ENCODE measurements around the gene TSPAN4. TPM values are rescaled to one million over a fixed set of nuclear protein-coding genes. Genes with fewer than 3 reads are reported as not detected.

Gene TSPAN4
- total and polyA plus RNA-seq, 9 of the 15 experiments (the other 6 are each of a cell fraction or from before 2014, with no cell fraction given) = 0.07 to 31.0 (median 15.7) TPM

DNA sequence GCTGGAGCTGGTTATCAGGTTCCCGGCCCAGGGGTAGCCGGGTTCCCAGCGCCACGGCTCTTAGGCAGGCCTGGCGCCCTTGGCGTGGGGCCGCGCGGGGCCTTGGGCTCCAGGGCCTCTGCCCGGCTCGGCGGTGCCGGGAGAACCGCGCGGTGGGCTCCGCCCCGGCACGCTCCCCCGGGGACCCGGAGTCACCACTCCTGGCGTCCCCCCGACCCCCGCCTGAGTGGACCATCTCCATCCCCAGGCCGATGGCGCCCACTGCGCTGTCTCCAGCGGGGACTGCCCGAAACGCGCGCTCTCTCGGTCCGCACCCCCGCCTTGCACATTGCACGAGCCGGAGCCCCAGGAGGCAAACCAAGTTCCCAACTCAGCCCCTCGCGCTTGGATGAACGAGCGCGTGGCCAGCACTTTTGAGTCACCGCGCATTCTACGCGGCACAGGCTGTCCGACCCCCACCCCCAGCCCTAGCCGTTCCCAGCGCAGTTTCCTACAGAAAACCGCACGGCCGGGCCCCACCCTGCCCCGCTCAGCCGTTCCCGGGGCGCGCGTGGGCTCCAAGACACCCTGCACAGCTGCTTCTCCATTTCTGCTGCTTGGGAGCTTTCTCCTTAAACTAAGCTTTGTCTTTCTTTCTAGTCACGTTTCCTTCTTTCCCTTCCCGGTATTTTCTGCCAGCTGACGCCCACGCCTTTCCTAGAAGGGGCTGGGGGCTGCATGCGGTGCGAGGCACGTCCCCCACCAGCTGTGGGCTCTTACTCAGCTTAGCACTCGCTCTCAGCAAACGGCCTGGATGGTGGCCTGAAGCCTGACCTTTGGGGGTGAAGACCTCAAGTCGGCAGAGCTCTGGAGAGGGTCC is 68.6 kb downstream of the TSPAN4 start (continued):
- TF ChIP-seq, protein P1, sequence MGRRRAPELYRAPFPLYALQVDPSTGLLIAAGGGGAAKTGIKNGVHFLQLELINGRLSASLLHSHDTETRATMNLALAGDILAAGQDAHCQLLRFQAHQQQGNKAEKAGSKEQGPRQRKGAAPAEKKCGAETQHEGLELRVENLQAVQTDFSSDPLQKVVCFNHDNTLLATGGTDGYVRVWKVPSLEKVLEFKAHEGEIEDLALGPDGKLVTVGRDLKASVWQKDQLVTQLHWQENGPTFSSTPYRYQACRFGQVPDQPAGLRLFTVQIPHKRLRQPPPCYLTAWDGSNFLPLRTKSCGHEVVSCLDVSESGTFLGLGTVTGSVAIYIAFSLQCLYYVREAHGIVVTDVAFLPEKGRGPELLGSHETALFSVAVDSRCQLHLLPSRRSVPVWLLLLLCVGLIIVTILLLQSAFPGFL (CRISPR knock-in tag; IDR thresholded peaks at IDR 0.05) = no peak
- TF ChIP-seq, protein P2, sequence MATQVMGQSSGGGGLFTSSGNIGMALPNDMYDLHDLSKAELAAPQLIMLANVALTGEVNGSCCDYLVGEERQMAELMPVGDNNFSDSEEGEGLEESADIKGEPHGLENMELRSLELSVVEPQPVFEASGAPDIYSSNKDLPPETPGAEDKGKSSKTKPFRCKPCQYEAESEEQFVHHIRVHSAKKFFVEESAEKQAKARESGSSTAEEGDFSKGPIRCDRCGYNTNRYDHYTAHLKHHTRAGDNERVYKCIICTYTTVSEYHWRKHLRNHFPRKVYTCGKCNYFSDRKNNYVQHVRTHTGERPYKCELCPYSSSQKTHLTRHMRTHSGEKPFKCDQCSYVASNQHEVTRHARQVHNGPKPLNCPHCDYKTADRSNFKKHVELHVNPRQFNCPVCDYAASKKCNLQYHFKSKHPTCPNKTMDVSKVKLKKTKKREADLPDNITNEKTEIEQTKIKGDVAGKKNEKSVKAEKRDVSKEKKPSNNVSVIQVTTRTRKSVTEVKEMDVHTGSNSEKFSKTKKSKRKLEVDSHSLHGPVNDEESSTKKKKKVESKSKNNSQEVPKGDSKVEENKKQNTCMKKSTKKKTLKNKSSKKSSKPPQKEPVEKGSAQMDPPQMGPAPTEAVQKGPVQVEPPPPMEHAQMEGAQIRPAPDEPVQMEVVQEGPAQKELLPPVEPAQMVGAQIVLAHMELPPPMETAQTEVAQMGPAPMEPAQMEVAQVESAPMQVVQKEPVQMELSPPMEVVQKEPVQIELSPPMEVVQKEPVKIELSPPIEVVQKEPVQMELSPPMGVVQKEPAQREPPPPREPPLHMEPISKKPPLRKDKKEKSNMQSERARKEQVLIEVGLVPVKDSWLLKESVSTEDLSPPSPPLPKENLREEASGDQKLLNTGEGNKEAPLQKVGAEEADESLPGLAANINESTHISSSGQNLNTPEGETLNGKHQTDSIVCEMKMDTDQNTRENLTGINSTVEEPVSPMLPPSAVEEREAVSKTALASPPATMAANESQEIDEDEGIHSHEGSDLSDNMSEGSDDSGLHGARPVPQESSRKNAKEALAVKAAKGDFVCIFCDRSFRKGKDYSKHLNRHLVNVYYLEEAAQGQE (IDR thresholded peaks at IDR 0.05; ENCODE audit: borderline replicate concordance) = no peak
- TF ChIP-seq, protein P2 (CRISPR knock-in tag; IDR thresholded peaks at IDR 0.05; ENCODE audit: low read depth) = no peak
- peak; percentile 73 for TF ChIP-seq RBFOX2 (IDR thresholded peaks at IDR 0.05; ENCODE audit: low read depth, low read length)
- TF ChIP-seq, protein P3, sequence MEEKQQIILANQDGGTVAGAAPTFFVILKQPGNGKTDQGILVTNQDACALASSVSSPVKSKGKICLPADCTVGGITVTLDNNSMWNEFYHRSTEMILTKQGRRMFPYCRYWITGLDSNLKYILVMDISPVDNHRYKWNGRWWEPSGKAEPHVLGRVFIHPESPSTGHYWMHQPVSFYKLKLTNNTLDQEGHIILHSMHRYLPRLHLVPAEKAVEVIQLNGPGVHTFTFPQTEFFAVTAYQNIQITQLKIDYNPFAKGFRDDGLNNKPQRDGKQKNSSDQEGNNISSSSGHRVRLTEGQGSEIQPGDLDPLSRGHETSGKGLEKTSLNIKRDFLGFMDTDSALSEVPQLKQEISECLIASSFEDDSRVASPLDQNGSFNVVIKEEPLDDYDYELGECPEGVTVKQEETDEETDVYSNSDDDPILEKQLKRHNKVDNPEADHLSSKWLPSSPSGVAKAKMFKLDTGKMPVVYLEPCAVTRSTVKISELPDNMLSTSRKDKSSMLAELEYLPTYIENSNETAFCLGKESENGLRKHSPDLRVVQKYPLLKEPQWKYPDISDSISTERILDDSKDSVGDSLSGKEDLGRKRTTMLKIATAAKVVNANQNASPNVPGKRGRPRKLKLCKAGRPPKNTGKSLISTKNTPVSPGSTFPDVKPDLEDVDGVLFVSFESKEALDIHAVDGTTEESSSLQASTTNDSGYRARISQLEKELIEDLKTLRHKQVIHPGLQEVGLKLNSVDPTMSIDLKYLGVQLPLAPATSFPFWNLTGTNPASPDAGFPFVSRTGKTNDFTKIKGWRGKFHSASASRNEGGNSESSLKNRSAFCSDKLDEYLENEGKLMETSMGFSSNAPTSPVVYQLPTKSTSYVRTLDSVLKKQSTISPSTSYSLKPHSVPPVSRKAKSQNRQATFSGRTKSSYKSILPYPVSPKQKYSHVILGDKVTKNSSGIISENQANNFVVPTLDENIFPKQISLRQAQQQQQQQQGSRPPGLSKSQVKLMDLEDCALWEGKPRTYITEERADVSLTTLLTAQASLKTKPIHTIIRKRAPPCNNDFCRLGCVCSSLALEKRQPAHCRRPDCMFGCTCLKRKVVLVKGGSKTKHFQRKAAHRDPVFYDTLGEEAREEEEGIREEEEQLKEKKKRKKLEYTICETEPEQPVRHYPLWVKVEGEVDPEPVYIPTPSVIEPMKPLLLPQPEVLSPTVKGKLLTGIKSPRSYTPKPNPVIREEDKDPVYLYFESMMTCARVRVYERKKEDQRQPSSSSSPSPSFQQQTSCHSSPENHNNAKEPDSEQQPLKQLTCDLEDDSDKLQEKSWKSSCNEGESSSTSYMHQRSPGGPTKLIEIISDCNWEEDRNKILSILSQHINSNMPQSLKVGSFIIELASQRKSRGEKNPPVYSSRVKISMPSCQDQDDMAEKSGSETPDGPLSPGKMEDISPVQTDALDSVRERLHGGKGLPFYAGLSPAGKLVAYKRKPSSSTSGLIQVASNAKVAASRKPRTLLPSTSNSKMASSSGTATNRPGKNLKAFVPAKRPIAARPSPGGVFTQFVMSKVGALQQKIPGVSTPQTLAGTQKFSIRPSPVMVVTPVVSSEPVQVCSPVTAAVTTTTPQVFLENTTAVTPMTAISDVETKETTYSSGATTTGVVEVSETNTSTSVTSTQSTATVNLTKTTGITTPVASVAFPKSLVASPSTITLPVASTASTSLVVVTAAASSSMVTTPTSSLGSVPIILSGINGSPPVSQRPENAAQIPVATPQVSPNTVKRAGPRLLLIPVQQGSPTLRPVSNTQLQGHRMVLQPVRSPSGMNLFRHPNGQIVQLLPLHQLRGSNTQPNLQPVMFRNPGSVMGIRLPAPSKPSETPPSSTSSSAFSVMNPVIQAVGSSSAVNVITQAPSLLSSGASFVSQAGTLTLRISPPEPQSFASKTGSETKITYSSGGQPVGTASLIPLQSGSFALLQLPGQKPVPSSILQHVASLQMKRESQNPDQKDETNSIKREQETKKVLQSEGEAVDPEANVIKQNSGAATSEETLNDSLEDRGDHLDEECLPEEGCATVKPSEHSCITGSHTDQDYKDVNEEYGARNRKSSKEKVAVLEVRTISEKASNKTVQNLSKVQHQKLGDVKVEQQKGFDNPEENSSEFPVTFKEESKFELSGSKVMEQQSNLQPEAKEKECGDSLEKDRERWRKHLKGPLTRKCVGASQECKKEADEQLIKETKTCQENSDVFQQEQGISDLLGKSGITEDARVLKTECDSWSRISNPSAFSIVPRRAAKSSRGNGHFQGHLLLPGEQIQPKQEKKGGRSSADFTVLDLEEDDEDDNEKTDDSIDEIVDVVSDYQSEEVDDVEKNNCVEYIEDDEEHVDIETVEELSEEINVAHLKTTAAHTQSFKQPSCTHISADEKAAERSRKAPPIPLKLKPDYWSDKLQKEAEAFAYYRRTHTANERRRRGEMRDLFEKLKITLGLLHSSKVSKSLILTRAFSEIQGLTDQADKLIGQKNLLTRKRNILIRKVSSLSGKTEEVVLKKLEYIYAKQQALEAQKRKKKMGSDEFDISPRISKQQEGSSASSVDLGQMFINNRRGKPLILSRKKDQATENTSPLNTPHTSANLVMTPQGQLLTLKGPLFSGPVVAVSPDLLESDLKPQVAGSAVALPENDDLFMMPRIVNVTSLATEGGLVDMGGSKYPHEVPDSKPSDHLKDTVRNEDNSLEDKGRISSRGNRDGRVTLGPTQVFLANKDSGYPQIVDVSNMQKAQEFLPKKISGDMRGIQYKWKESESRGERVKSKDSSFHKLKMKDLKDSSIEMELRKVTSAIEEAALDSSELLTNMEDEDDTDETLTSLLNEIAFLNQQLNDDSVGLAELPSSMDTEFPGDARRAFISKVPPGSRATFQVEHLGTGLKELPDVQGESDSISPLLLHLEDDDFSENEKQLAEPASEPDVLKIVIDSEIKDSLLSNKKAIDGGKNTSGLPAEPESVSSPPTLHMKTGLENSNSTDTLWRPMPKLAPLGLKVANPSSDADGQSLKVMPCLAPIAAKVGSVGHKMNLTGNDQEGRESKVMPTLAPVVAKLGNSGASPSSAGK (IDR thresholded peaks at IDR 0.05) = peak; percentile 94

Measured in K562 (cell line).